T1000 (cell line): ENCODE measurements around the gene THBD.

Experiments used
- DNase-seq: peaks from one replicate; lab custom pipeline; 2025; ENCODE audit warnings: mixed read lengths; lab: John Stamatoyannopoulos, UW

Gene THBD

DNA sequence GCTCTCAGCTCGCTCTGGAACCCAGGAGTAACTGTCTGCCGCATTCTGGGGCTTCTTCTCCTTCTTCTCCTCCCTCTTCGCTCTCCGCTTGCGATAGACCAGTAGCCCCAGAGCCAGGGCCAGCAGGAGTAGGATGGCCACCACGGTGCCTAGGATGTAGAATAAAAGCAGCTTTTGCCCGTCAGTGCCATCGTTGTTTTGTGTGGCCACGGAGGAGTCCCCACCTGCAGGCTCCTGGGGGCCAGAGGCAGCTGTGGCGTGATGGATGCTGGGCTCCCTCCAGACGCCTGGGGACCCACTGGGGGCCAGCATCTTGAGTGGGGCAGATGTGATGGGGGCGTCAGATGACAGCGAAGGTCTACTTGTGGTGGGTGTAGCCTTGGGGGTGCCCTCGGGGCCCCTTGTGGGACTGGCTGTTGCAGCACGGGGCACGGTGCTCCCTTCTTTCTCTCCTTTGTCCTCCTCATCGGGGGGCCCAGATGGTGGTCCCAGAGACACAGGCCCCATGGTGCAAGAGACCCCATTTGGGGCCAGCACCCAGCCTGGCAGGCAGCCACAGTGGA is 34.9 kb upstream of the THBD start:
- DNase-seq: no peak

- no peak for DNase-seq
These were observed 34.2 kb upstream of the THBD start for GRCh38 chr20:23083553-23084220.

- no peak for DNase-seq
These were observed 33.5 kb upstream of the THBD start for GRCh38 chr20:23082846-23083552.

- DNase-seq: no peak
These were observed 31.9 kb upstream of the THBD start for GRCh38 chr20:23081263-23081819.

DNA sequence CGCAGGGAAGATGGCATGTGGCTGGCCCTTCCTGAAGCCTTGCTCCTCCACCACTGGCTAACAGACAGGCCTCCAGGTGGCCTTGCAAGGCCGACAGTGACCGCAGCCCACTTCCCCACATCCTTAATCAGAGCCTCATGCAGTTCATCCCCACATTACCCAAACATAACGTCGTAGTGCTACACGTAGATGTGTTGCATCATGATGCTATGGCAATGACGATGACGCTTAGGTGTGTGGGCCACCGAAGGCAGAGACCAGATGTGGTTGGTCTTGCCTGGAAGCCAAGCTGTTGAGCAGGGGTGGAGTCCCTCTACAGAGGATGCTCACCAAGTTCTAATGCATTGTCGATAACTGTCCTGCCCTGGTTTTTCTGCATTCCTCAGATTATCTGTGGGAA is 31.0 kb upstream of the THBD start:
- no peak for DNase-seq

DNA sequence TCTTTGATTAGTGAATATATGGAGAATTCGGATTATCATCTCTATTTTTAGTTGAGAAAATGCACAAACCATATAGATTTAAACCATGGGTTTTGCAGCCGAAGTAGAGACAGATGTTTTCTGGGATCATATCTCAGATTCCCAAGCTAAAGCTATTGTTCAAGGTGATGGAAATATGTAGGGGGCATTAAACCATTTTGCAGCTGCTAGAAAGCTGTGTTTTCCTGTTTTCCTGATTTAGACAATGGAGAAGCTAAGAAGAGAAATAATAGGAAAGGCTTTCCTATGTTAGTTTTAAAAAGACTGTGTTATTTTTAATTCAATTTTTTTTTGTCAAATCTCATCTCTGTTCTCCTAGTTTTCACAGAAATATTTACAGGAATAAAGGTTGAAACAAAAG is 30.5 kb upstream of the THBD start:
- DNase-seq: no peak

GRCh38 chr20:23079016-23079351 is 29.5 kb upstream of the THBD start:
- DNase-seq: no peak

GRCh38 chr20:23078351-23079015 is 29.0 kb upstream of the THBD start:
- DNase-seq: no peak

DNA sequence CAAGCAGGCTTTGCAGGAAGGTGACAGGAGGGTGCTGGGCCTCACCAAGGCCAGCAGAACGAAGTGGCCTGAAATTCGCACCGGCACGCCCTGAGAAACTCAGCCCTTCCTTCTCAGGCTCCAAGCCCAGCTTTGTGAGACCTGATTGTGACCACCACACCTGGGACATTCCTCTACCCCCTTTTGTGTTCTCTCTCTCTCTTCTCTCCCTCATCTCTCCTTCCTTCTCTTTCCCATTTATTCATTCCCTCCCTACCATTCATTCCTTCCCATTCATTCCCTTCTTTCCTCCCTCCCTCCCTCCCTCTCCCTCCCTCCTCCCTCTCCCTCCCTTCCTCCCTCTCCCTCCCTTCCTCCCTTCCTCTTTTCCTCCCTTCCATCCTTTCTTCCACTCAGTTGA is 27.8 kb upstream of the THBD start:
- no peak for DNase-seq

GRCh38 chr20:23074052-23074451 is 24.6 kb upstream of the THBD start:
- DNase-seq: no peak

GRCh38 chr20:23072892-23073586 is 23.6 kb upstream of the THBD start:
- no peak for DNase-seq

GRCh38 chr20:23071996-23072395 is 22.5 kb upstream of the THBD start:
- no peak for DNase-seq

GRCh38 chr20:23071398-23071797 is 21.9 kb upstream of the THBD start:
- DNase-seq: no peak

DNA sequence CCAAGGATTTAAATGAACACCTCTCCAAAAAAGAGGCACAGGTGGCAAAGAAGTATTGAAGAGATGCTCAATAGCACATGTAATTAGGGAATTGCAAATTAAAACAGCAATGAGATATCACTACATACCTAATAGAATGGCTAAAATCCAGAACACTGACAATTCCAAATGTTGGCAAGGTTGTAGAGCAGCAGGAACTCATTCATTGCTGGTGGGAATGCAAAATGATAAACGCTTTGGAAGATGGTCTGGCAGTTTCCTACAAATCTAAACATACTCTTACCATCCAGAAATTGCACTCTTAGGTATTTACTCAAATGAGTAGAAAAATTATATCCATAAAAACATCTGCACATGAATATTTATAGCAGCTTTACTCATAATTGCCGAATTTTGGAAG is 19.6 kb upstream of the THBD start:
- no peak for DNase-seq

- no peak for DNase-seq
These were observed 18.8 kb upstream of the THBD start for GRCh38 chr20:23068283-23068682.

- DNase-seq: no peak
These were observed 17.3 kb upstream of the THBD start for GRCh38 chr20:23066772-23067171.

- DNase-seq: no peak
These were observed 16.1 kb upstream of the THBD start for GRCh38 chr20:23065266-23066201.

DNA sequence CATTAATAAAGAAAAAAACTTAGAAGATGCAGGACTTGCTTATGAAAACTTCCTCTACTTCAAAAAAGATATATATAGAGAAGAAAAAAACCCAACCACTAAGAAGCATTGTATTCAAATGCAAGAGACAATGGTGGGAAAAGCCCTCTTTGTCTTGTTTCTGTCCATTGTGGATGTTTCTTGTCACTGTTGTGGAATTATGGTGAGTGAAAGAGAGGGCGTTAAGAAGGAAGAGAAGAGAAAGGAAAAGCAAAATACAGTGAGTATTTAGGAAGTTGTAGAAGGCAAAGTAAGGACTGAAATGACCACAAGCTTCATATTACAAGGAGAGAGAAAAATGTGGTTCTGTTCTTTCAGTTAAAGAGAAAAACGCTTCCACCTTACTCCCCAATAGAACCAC is 14.1 kb upstream of the THBD start:
- no peak for DNase-seq

DNA sequence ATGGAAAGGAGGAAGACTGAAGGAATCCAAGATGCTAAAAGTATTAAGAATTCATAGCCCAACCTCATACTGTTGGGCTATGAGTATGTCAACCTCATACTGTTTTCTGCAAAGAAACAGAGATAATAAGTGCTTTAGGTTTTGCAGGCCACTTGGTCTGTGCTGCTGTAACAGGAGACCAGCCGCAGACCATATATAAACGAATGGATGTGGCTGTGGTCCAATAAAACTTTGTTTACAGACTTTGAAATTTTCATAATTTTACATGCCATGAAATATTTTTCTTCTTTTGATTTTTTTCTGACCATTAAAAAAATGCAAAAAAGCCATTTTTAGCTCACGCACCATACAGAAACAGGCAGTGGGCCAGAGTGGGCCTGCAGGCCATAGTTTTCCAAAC is 13.7 kb upstream of the THBD start:
- DNase-seq: no peak

DNA sequence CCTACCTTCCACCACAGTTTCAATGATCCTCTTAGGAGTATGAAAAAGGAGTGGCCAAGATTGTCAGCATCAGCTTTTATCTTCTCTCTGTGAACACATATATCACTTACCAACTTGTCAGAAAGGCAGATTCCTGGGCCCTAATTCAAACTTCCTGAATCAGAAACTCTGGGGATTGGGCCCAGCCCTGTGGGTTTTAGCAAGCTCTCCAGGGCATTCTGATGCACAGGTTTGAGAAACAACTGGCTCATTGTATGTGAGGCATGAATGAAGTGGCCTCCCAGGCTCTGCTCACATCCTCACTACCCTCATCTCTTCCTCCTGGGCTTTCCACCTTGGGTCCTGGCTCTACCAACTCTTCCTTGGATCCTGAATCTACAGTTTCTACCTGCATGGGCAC is 13.2 kb upstream of the THBD start:
- no peak for DNase-seq
